ENCODE results near the gene FADS6. TPM values are rescaled to one million over a fixed set of nuclear protein-coding genes. Genes with fewer than 3 reads are reported as not detected.

Gene FADS6
- total RNA-seq, 2 experiments from 2014 or later = not detected

DNA sequence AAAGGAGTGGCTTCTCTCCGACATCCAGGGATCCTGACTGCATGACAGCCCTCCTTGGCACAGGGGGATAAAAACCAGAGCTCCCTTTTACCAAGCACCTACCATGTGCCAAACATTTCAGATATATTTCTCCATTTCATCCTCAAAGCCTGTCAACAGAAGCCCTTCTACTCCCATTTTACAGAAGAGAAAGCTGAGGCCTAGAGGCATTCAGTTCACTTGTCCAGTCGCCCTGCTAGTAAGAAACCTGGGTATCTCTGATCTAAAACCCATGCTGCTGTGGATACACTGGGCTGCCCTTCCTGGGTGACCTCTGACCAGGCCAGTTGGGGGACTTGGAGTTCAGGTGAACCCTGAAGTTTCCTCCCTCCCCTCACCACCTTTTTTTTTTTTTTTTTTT, 14.8 kb downstream of the FADS6 start:
- H3K4me3 Mint-ChIP-seq = no peak overlapping the region
- peaks cover 5% of the 10 kb centered on the region for H3K27me3 Mint-ChIP-seq (ENCODE audit: low read depth)
- no peak for DNase-seq
- H3K36me3 Mint-ChIP-seq (ENCODE audit: low read depth) = no peaks in the 10 kb centered on the region
- H3K4me1 Mint-ChIP-seq (ENCODE audit: low read depth) = peaks cover 12% of the 10 kb centered on the region
- POLR2A ChIA-PET = no interaction called here
- no peak overlapping the region for H3K27ac Mint-ChIP-seq
- ATAC-seq = no peak
- H3K9me3 Mint-ChIP-seq (ENCODE audit: insufficient read depth) = no peaks in the 10 kb centered on the region
- CTCF ChIA-PET = no interaction called here

- H3K36me3 Mint-ChIP-seq (ENCODE audit: low read depth) = no peaks in the 10 kb centered on the region
- peaks cover 12% of the 10 kb centered on the region for H3K4me1 Mint-ChIP-seq (ENCODE audit: low read depth)
- H3K27ac Mint-ChIP-seq = no peak overlapping the region
- no peaks in the 10 kb centered on the region for H3K9me3 Mint-ChIP-seq (ENCODE audit: insufficient read depth)
- ATAC-seq (no peak), DNase-seq (no peak)
- peaks cover 5% of the 10 kb centered on the region for H3K27me3 Mint-ChIP-seq (ENCODE audit: low read depth)
- POLR2A ChIA-PET = no interaction called here
- no peak overlapping the region for H3K4me3 Mint-ChIP-seq
- CTCF ChIA-PET = interaction anchor here (0.9 to 1.2 kb wide), 2 partner anchors 14 to 35 kb away, joined by 3 read pairs; no protein-coding TSS in a partner anchor
Observed at GRCh38 chr17:74877592-74878548, 15.6 kb downstream of the FADS6 start.

DNA sequence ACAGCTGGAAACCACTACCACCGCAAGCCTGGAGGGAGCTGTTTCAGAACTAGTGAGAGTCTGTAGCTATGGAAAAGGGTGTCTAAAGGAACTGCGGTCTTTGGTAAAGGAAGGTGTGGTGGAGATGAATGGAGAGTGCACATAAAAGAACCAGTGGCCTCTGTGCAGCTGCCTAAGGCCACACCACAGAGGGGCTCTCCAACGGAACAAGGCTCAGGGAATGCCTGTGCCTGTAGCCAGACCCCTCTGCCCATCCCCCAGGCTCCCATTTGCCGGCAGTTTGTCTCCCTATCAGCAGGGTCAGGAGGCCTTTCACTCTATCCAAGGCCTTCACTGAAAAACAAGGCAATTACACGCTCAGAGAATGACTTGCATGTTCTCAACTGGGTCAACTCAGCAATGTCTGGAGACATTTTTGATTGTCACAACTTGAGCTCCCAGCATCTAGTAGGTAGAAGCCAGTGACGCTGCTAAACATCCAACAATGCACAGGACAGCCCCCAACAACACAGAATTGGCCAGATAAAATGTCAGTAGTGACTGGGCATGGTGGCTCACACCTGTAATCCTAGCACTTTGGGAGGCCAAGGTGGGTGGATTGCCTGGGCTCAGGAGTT, 17.3 kb downstream of the FADS6 start:
- ATAC-seq = no peak
- DNase-seq = no peak
- no peak overlapping the region for H3K27ac Mint-ChIP-seq
- POLR2A ChIA-PET = interaction anchor here (1.3 kb wide), 1 partner anchor 24 kb away, joined by 3 read pairs; no protein-coding TSS in a partner anchor
- H3K9me3 Mint-ChIP-seq (ENCODE audit: insufficient read depth) = no peaks in the 10 kb centered on the region
- peaks cover 27% of the 10 kb centered on the region for H3K4me1 Mint-ChIP-seq (ENCODE audit: low read depth)
- H3K36me3 Mint-ChIP-seq (ENCODE audit: low read depth) = peaks cover 2% of the 10 kb centered on the region
- CTCF ChIA-PET = interaction anchor here (1.3 to 6.7 kb wide), 3 partner anchors 13 to 88 kb away, joined by 3 to 76 read pairs (median 4); partner anchors contain the start of gene GRIN2C
- no peak overlapping the region for H3K4me3 Mint-ChIP-seq
- peaks cover 5% of the 10 kb centered on the region for H3K27me3 Mint-ChIP-seq (ENCODE audit: low read depth)

DNA sequence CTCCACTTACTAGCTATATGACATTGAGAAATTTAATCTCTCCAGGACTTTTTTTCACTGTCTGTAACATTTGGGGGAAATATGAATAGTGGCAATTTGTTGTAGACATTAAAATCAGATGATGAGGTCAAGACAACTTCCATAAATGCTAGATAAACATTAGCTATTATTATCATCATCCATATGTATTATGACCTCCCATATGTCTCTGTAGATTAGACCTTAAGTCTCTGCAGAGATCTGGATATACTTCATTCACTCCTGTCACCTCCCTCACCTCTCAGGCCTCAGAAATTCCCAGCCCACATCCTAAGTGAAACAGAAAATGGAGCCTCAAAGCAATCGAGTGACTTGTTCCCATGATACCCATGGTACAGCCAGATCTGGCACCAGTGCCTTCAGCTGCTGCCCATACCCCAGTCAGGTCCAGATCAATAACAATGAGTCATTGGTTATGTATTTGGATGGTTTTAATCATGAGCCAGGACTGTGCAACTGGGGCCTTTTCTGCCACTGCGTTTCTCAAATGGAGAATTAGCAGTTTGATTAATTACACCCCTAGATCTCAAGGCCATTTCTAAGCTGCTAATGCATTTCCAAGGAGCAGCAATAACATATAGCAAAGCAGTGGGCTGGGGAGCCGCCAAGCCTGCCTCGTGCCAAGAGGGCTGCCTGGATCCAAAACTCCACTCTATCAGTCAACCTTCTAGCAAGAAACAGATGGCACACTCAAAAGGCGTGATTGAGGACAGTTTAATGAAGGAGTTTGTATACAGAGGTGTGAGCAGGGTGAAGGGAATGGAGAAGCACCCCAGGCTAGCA, 18.1 kb downstream of the FADS6 start:
- Mint-ChIP-seq H3K9me3 (ENCODE audit: insufficient read depth) (no peaks in the 10 kb centered on the region), H3K4me3 (no peak overlapping the region), H3K27ac (no peak overlapping the region), H3K36me3 (ENCODE audit: low read depth) (peaks cover 4% of the 10 kb centered on the region), H3K4me1 (ENCODE audit: low read depth) (peaks cover 31% of the 10 kb centered on the region), H3K27me3 (ENCODE audit: low read depth) (peaks cover 3% of the 10 kb centered on the region)
- ChIA-PET CTCF (interaction anchor here (1.0 to 6.7 kb wide), 5 partner anchors 12 to 87 kb away, joined by 3 to 76 read pairs (median 4); partner anchors contain the start of gene GRIN2C), POLR2A (interaction anchor here (1.3 kb wide), 1 partner anchor 23 kb away, joined by 3 read pairs; no protein-coding TSS in a partner anchor)
- ATAC-seq (no peak), DNase-seq (no peak)

DNA sequence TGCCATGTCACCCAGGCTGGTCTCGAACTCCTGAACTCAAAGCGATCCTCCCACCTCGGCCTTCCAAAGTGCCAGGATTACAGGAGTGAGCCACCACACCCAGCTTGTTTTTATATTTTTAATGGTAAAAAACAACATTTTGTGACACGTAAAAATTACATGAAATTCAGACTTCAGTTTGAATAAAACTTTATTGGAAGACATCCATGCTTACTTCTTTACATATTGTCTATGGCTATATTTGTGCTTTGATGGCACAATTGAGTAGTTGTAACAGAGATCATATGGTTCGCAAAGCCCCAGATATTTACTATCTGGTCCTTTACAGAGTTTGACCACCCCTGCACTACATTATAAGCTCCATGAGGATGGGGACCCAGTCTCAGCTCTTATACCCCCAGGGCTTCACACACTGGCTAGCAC, 18.8 kb downstream of the FADS6 start:
- H3K36me3 Mint-ChIP-seq (ENCODE audit: low read depth) = peaks cover 4% of the 10 kb centered on the region
- no peak overlapping the region for H3K4me3 Mint-ChIP-seq
- peaks cover 31% of the 10 kb centered on the region for H3K4me1 Mint-ChIP-seq (ENCODE audit: low read depth)
- no peak overlapping the region for H3K27ac Mint-ChIP-seq
- H3K27me3 Mint-ChIP-seq (ENCODE audit: low read depth) = peaks cover under 1% of the 10 kb centered on the region
- no peaks in the 10 kb centered on the region for H3K9me3 Mint-ChIP-seq (ENCODE audit: insufficient read depth)
- POLR2A ChIA-PET = interaction anchor here (0.6 to 2.5 kb wide), 2 partner anchors 13 to 128 kb away, joined by 3 to 9 read pairs; no protein-coding TSS in a partner anchor
- ATAC-seq (no peak), DNase-seq (no peak)
- CTCF ChIA-PET = interaction anchor here (1.0 to 6.7 kb wide), 4 partner anchors 12 to 86 kb away, joined by 3 to 76 read pairs (median 4); partner anchors contain the start of gene GRIN2C

GRCh38 chr17:74873874-74874614, 19.4 kb downstream of the FADS6 start:
- peaks cover 31% of the 10 kb centered on the region for H3K4me1 Mint-ChIP-seq (ENCODE audit: low read depth)
- peaks cover 4% of the 10 kb centered on the region for H3K36me3 Mint-ChIP-seq (ENCODE audit: low read depth)
- peak overlapping the region; percentile 82 for H3K4me3 Mint-ChIP-seq
- H3K9me3 Mint-ChIP-seq (ENCODE audit: insufficient read depth) = no peaks in the 10 kb centered on the region
- DNase-seq (no peak), ATAC-seq (no peak)
- ChIA-PET POLR2A (interaction anchor here (0.6 to 2.5 kb wide), 10 partner anchors 8 to 456 kb away, joined by 3 to 9 read pairs (median 4); partner anchors contain the start of genes GGA3 and MRPS7), CTCF (interaction anchor here (1.0 to 18.9 kb wide), 10 partner anchors 11 to 138 kb away, joined by 3 to 294 read pairs (median 4); partner anchors contain the start of genes GRIN2C and RAB37)
- H3K27ac Mint-ChIP-seq = peak overlapping the region; percentile 83
- no peaks in the 10 kb centered on the region for H3K27me3 Mint-ChIP-seq (ENCODE audit: low read depth)

DNA sequence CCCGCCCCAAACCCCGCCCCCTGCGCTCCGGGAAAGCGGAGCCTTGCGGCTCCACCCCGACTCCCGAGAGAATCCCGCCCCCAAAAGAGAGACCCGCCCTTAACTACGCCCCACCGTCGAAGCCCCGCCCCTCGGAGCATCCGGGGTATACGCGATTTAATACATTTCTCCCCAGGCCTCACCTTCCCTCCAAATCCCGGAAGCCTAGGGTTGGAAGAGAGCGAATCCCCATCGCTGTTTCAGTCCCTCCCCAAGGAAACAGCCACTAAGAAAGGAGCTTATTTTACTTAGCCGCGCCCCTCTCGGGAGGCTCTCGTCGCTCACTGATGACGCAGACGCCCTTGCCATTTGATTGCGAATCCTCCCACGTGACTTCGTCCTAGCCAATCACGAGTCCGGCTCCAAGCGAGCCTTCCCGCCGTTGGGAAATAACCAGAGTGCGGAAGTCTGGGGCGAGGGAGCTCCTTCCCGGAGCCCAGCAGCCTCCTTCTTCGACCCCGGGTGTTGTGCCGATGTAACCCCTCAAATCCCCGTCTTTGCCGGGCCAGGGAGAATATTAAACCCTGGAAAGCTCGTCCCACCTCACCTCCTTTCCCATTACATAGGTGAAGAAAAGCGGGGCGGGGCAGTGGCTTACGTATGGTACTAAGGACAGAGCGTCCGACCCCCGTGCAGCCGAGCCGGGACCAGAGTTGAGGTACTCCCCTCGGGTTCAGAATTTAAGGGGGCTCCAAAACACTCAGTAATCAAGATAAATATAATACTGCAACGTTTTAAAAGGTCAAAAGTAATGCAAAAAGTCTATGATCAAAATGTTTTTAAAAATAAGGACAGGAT, 20.2 kb downstream of the FADS6 start:
- H3K9me3 Mint-ChIP-seq (ENCODE audit: insufficient read depth) = no peaks in the 10 kb centered on the region
- peak overlapping the region; percentile 82 for H3K4me3 Mint-ChIP-seq
- H3K36me3 Mint-ChIP-seq (ENCODE audit: low read depth) = peaks cover 4% of the 10 kb centered on the region
- H3K27ac Mint-ChIP-seq = peak overlapping the region; percentile 83
- CTCF ChIA-PET = interaction anchor here (0.6 to 18.9 kb wide), 11 partner anchors 10 to 216 kb away, joined by 3 to 294 read pairs (median 6); partner anchors contain the start of genes GRIN2C and RAB37
- no peaks in the 10 kb centered on the region for H3K27me3 Mint-ChIP-seq (ENCODE audit: low read depth)
- POLR2A ChIA-PET = interaction anchor here (0.6 to 2.5 kb wide), 19 partner anchors 9 to 457 kb away, joined by 3 to 9 read pairs (median 4); partner anchors contain the start of genes GGA3, MRPS7, RAB37 and SLC25A19
- ATAC-seq (peak; percentile 97), DNase-seq (peak; percentile 100)
- peaks cover 33% of the 10 kb centered on the region for H3K4me1 Mint-ChIP-seq (ENCODE audit: low read depth)

- ChIA-PET POLR2A (interaction anchor here (0.6 to 2.5 kb wide), 16 partner anchors 8 to 417 kb away, joined by 3 to 9 read pairs (median 4); partner anchors contain the start of genes GGA3, MRPS7, RAB37 and SLC25A19), CTCF (interaction anchor here (0.6 to 18.9 kb wide), 11 partner anchors 9 to 215 kb away, joined by 3 to 294 read pairs (median 6); partner anchors contain the start of genes GRIN2C and RAB37)
- DNase-seq = no peak
- no peaks in the 10 kb centered on the region for H3K27me3 Mint-ChIP-seq (ENCODE audit: low read depth)
- peak within 1 kb of the TSS; percentile 82 for H3K4me3 Mint-ChIP-seq
- H3K27ac Mint-ChIP-seq = peak within 1 kb of the TSS; percentile 83
- peak; percentile 20 for ATAC-seq
- no peaks in the 10 kb centered on the region for H3K9me3 Mint-ChIP-seq (ENCODE audit: insufficient read depth)
- H3K4me1 Mint-ChIP-seq (ENCODE audit: low read depth) = peaks cover 33% of the 10 kb centered on the region
- peaks cover 4% of the 10 kb centered on the region for H3K36me3 Mint-ChIP-seq (ENCODE audit: low read depth)
Observed at GRCh38 chr17:74872313-74873036, 21.0 kb downstream of the FADS6 start, which contains the start of gene FDXR. FDXR (minus strand) TSS chr17:74872994; CDS start chr17:74872944, 50 bp downstream.

DNA sequence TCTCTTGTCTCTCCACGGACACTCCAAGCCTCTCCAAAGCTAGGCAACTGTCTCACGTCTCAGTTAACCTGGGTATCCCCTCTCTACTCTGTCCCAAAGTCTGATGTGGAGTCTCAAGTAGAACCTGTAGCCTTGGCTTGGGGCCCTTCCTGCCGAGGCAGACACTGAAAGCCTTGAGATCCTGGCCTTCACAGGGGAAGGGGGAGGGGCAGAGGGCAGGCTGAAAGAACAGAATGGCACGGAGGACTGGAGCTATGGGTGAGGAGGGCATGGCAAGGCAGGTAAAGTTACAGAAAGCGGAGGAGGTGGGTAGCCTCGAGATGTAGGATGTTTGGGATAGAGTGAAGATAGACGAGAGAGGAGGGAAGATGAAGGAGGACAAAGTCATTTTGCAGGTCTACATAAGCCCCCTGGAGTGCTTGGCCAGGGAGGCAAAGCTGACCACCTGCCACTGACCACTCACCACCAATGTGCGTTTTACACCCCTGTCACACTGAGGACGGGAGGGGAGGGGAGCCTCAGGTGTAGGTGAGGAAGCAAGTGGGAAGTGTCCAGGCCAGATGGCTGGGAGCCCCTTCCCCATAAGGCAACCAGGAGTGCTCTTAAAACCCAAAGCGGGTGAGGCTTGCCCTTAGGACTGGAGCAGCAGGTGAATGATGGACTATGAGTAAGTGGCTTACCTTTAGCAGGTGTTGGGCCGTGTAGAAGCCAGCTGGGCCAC, 21.9 kb downstream of the FADS6 start:
- H3K27ac Mint-ChIP-seq = peak overlapping the region; percentile 47
- H3K36me3 Mint-ChIP-seq (ENCODE audit: low read depth) = peaks cover 5% of the 10 kb centered on the region
- ATAC-seq = no peak
- H3K4me3 Mint-ChIP-seq = peak overlapping the region; percentile 82
- no peaks in the 10 kb centered on the region for H3K27me3 Mint-ChIP-seq (ENCODE audit: low read depth)
- ChIA-PET POLR2A (no interaction called here), CTCF (interaction anchor here (6.7 to 18.9 kb wide), 2 partner anchors 8 to 81 kb away, joined by 76 to 294 read pairs; partner anchors contain the start of gene GRIN2C)
- no peaks in the 10 kb centered on the region for H3K9me3 Mint-ChIP-seq (ENCODE audit: insufficient read depth)
- peaks cover 33% of the 10 kb centered on the region for H3K4me1 Mint-ChIP-seq (ENCODE audit: low read depth)
- no peak for DNase-seq

Data from activated CD8-positive, alpha-beta T cell treated with anti-CD3 and anti-CD28 coated beads, Interleukin-2, amount 10 ng/mL, durations not matched to agents 7 days and 5 days (primary cell).